ENCODE results near the gene OR2D3.
"Not testable (repeated sequence)": the region's sequence is repeated elsewhere in the genome, so short reads cannot be mapped to it uniquely, and the experiment has no call there.

OR2D3 gene

GRCh38 chr11:6920702-6921101, at the start of gene OR2D3:
Gene OR2D3 (plus strand): TSS chr11:6921002. CDS start chr11:6921002, 0 bp downstream.
- DNase-seq, result no peak

GRCh38 chr11:6871278-6871677, 49.5 kb upstream of the OR2D3 start:
- DNase-seq, result no peak

- DNase-seq, result no peak
Observed at GRCh38 chr11:6875761-6876160, 45.0 kb upstream of the OR2D3 start.

GRCh38 chr11:6876325-6876724, 44.5 kb upstream of the OR2D3 start, which contains the start of gene OR10A4:
Gene OR10A4 (plus strand): TSS chr11:6876625. CDS start chr11:6876648, 23 bp downstream.
- DNase-seq, result no peak

- no peak for DNase-seq
Observed at GRCh38 chr11:6876914-6877313, 43.9 kb upstream of the OR2D3 start.

GRCh38 chr11:6882751-6883150, 38.1 kb upstream of the OR2D3 start:
- DNase-seq, result no peak

- DNase-seq, result not testable (repeated sequence)
Observed at GRCh38 chr11:6887711-6888110, 33.1 kb upstream of the OR2D3 start.

- no peak for DNase-seq
Observed at GRCh38 chr11:6888830-6889229, 32.0 kb upstream of the OR2D3 start.

- DNase-seq, result no peak
Observed at GRCh38 chr11:6889835-6890234, 31.0 kb upstream of the OR2D3 start.

GRCh38 chr11:6892400-6892799, 28.4 kb upstream of the OR2D3 start, which contains the start of gene OR2D2:
Gene OR2D2 (minus strand): TSS chr11:6892500. CDS start chr11:6892500, 0 bp downstream.
- DNase-seq, result no peak

- no peak for DNase-seq
Observed at GRCh38 chr11:6894097-6894496, 26.7 kb upstream of the OR2D3 start.

GRCh38 chr11:6895010-6895409, 25.8 kb upstream of the OR2D3 start:
- DNase-seq, result no peak

- no peak for DNase-seq
Observed at GRCh38 chr11:6898911-6899310, 21.9 kb upstream of the OR2D3 start.

GRCh38 chr11:6900327-6900999, 20.3 kb upstream of the OR2D3 start:
- DNase-seq, result no peak

- DNase-seq, result not testable (repeated sequence)
Observed at GRCh38 chr11:6904804-6905203, 16.0 kb upstream of the OR2D3 start.

GRCh38 chr11:6911378-6911777, 9.4 kb upstream of the OR2D3 start:
- no peak for DNase-seq

- DNase-seq, result no peak
Observed at GRCh38 chr11:6911948-6912347, 8.9 kb upstream of the OR2D3 start.

- DNase-seq, result no peak
Observed at GRCh38 chr11:6919698-6920097, 1.1 kb upstream of the OR2D3 start.

- DNase-seq, result no peak
Observed at GRCh38 chr11:6925007-6925577, 4.3 kb downstream of the OR2D3 start.

GRCh38 chr11:6925636-6926207, 4.9 kb downstream of the OR2D3 start:
- DNase-seq, result no peak

- peak; percentile 12 for DNase-seq
Observed at GRCh38 chr11:6926208-6927029, 5.6 kb downstream of the OR2D3 start, which contains the start of gene ZNF215. Gene ZNF215 (plus strand): TSS chr11:6926426. CDS start chr11:6932273, 5,847 bp downstream.

- no peak for DNase-seq
Observed at GRCh38 chr11:6927030-6927617, 6.3 kb downstream of the OR2D3 start.

- DNase-seq, result no peak
Observed at GRCh38 chr11:6928916-6929315, 8.1 kb downstream of the OR2D3 start.
